GM19395 (cell line): ENCODE data around the gene MAN1A2.
"Not testable (repeated sequence)": the region's sequence is repeated elsewhere in the genome, so short reads cannot be mapped to it uniquely, and the experiment has no call there.

Source experiments
- ATAC-seq: cut with Tn5 transposase; IDR thresholded peaks from one replicate; pipeline ENCODE4 v1.9.1; 2021; ENCODE audit warnings: mild to moderate bottlenecking, moderate library complexity; ENCODE audit not compliant: unreplicated experiment

MAN1A2 gene

GRCh38 chr1:117396636-117397035 lies 29.4 kb downstream of the MAN1A2 start:
- no peak for ATAC-seq

- ATAC-seq: no peak
These were observed 31.7 kb downstream of the MAN1A2 start for GRCh38 chr1:117398957-117399356.

GRCh38 chr1:117401761-117402160 lies 34.5 kb downstream of the MAN1A2 start:
- ATAC-seq: no peak

GRCh38 chr1:117403597-117403996 lies 36.3 kb downstream of the MAN1A2 start:
- no peak for ATAC-seq

- ATAC-seq: no peak
These were observed 37.8 kb downstream of the MAN1A2 start for GRCh38 chr1:117405042-117405441.

GRCh38 chr1:117412472-117412871 lies 45.2 kb downstream of the MAN1A2 start:
- no peak for ATAC-seq

GRCh38 chr1:117413412-117413811 lies 46.2 kb downstream of the MAN1A2 start:
- ATAC-seq: no peak

- no peak for ATAC-seq
These were observed 47.7 kb downstream of the MAN1A2 start for GRCh38 chr1:117414943-117415342.

- ATAC-seq: no peak
These were observed 48.8 kb downstream of the MAN1A2 start for GRCh38 chr1:117416004-117416403.

GRCh38 chr1:117416546-117417125 lies 49.4 kb downstream of the MAN1A2 start:
- no peak for ATAC-seq

GRCh38 chr1:117425050-117425734 lies 57.9 kb downstream of the MAN1A2 start:
- no peak for ATAC-seq

GRCh38 chr1:117427297-117427696 lies 60.0 kb downstream of the MAN1A2 start:
- ATAC-seq: no peak

GRCh38 chr1:117433943-117434342 lies 66.7 kb downstream of the MAN1A2 start:
- no peak for ATAC-seq

- no peak for ATAC-seq
These were observed 69.3 kb downstream of the MAN1A2 start for GRCh38 chr1:117436513-117436912.

GRCh38 chr1:117447661-117448060 lies 80.4 kb downstream of the MAN1A2 start:
- no peak for ATAC-seq

GRCh38 chr1:117452216-117452615 lies 85.0 kb downstream of the MAN1A2 start:
- no peak for ATAC-seq

GRCh38 chr1:117453958-117454357 lies 86.7 kb downstream of the MAN1A2 start:
- no peak for ATAC-seq

GRCh38 chr1:117458410-117458809 lies 91.2 kb downstream of the MAN1A2 start:
- not testable (repeated sequence) for ATAC-seq

- no peak for ATAC-seq
These were observed 99.5 kb downstream of the MAN1A2 start for GRCh38 chr1:117466761-117467160.

- no peak for ATAC-seq
These were observed 100.1 kb downstream of the MAN1A2 start for GRCh38 chr1:117467336-117467735.

GRCh38 chr1:117473063-117473462 lies 105.8 kb downstream of the MAN1A2 start:
- ATAC-seq: no peak

GRCh38 chr1:117475495-117475894 lies 108.2 kb downstream of the MAN1A2 start:
- not testable (repeated sequence) for ATAC-seq

- no peak for ATAC-seq
These were observed 111.8 kb downstream of the MAN1A2 start for GRCh38 chr1:117479086-117479485.
